Calu3 (cell line): Measurements from ENCODE around the gene PDZD7. TPM values are rescaled to one million over a fixed set of nuclear protein-coding genes. Genes with fewer than 3 reads are reported as not detected.

Source experiments
- BruUV-seq: library from RNA; stranded (reverse); fragments of 400-500 nt; replicated peaks from 2 replicates; lab custom pipeline; 2021; lab: Mats Ljungman, UMichigan
- CTCF ChIA-PET: fragments of 300-600 bp; sonication (Branson Sonifier 250); formaldehyde crosslinking; loops from one replicate; lab custom pipeline; 2022; ENCODE audit warnings: antibody characterized with exemption; lab: Charles Lee
- DNase-seq: peaks from one replicate; pipeline ENCODE4 v3.0.0; 2022
- H3K27ac Mint-ChIP-seq: one replicate; pipeline ENCODE4 v1.8.0; 2022; ENCODE audit warnings: mixed read lengths; ENCODE audit not compliant: unreplicated experiment
- H3K27me3 Mint-ChIP-seq: one replicate; pipeline ENCODE4 v1.8.0; 2022; ENCODE audit warnings: mixed read lengths; ENCODE audit not compliant: unreplicated experiment
- H3K36me3 Mint-ChIP-seq: one replicate; pipeline ENCODE4 v1.8.0; 2022; ENCODE audit warnings: mild to moderate bottlenecking, moderate library complexity, mixed read lengths; ENCODE audit not compliant: insufficient read depth, unreplicated experiment
- H3K4me1 Mint-ChIP-seq: one replicate; pipeline ENCODE4 v1.8.0; 2022; ENCODE audit warnings: mild to moderate bottlenecking, low read depth, mixed read lengths; ENCODE audit not compliant: unreplicated experiment
- H3K4me3 Mint-ChIP-seq: one replicate; pipeline ENCODE4 v1.8.0; 2022; ENCODE audit warnings: mild to moderate bottlenecking, low read depth, moderate library complexity, mixed read lengths; ENCODE audit not compliant: unreplicated experiment
- H3K9me3 Mint-ChIP-seq: one replicate; pipeline ENCODE4 v1.8.0; 2022; ENCODE audit warnings: low read depth, mixed read lengths; ENCODE audit not compliant: unreplicated experiment
- CTCF ChIP-seq: fragments of 200-600 bp; IDR thresholded peaks from one replicate; pipeline ENCODE4 v1.8.0; 2022; ENCODE audit warnings: antibody characterized with exemption; ENCODE audit not compliant: unreplicated experiment
- intact Hi-C: fragments of 100-400 bp; cut with micrococcal nuclease; formaldehyde crosslinking; loops from one replicate; pipeline ENCODE4 v1.10.0; 2022; ENCODE audit not compliant: unreplicated experiment
- total RNA-seq: library from RNA; stranded (reverse); gene quantifications from 2 replicates; pipeline ENCODE4 v1.2.3, GENCODE V29; 2022

PDZD7 gene
- total RNA-seq, 1 experiment from 2014 or later: 1.3 TPM

- CTCF ChIA-PET: interaction anchor here (0.6 kb wide), 1 partner anchor 100 kb away, joined by 3 read pairs; no protein-coding TSS in a partner anchor
- H3K36me3 Mint-ChIP-seq: peaks cover 23% of the 10 kb centered on the region
- no peaks in the 10 kb centered on the region for H3K4me1 Mint-ChIP-seq
- H3K4me3 Mint-ChIP-seq: no peak overlapping the region
- no peaks in the 10 kb centered on the region for H3K27me3 Mint-ChIP-seq
- DNase-seq: no peak
- intact Hi-C loops: no loop called here
- TF ChIP-seq CTCF: no peak
- H3K27ac Mint-ChIP-seq: no peak overlapping the region
- BruUV-seq: no TSS peak
- H3K9me3 Mint-ChIP-seq: no peaks in the 10 kb centered on the region
Measured at GRCh38 chr10:100983868-100984671, 46.9 kb downstream of the PDZD7 start.

GRCh38 chr10:100982916-100983830 lies 47.8 kb downstream of the PDZD7 start:
- Mint-ChIP-seq H3K4me1 (no peaks in the 10 kb centered on the region), H3K27me3 (no peaks in the 10 kb centered on the region), H3K4me3 (no peak overlapping the region), H3K36me3 (peaks cover 26% of the 10 kb centered on the region), H3K9me3 (no peaks in the 10 kb centered on the region), H3K27ac (no peak overlapping the region)
- BruUV-seq: no TSS peak
- DNase-seq: no peak
- CTCF ChIA-PET: interaction anchor here (0.6 kb wide), 1 partner anchor 101 kb away, joined by 3 read pairs; no protein-coding TSS in a partner anchor
- intact Hi-C loops: no loop called here
- no peak for TF ChIP-seq CTCF

- BruUV-seq: no TSS peak
- no peak for TF ChIP-seq CTCF
- no peaks in the 10 kb centered on the region for H3K27me3 Mint-ChIP-seq
- intact Hi-C loops: no loop called here
- CTCF ChIA-PET: no interaction called here
- no peak overlapping the region for H3K4me3 Mint-ChIP-seq
- H3K36me3 Mint-ChIP-seq: peaks cover 18% of the 10 kb centered on the region
- no peak overlapping the region for H3K27ac Mint-ChIP-seq
- DNase-seq: no peak
- peaks cover 11% of the 10 kb centered on the region for H3K4me1 Mint-ChIP-seq
- H3K9me3 Mint-ChIP-seq: no peaks in the 10 kb centered on the region
Measured at GRCh38 chr10:100981178-100981772, 49.7 kb downstream of the PDZD7 start.

- CTCF ChIA-PET: no interaction called here
- no peak for TF ChIP-seq CTCF
- intact Hi-C loops: no loop called here
- Mint-ChIP-seq H3K4me1 (peaks cover 11% of the 10 kb centered on the region), H3K9me3 (no peaks in the 10 kb centered on the region), H3K36me3 (peaks cover 18% of the 10 kb centered on the region), H3K27ac (no peak overlapping the region), H3K27me3 (no peaks in the 10 kb centered on the region), H3K4me3 (no peak overlapping the region)
- BruUV-seq: no TSS peak
- DNase-seq: no peak
Measured at GRCh38 chr10:100980711-100981110, 50.2 kb downstream of the PDZD7 start.
